NT2/D1 (cell line): ENCODE measurements around the gene NUP43.

Source experiments
- SUZ12 ChIP-seq: IDR thresholded peaks from 2 replicates; pipeline ENCODE4 v1.6.1; 2011; ENCODE audit not compliant: insufficient read length, insufficient read depth; ENCODE audit errors: extremely low read depth
- ZNF274 ChIP-seq: IDR thresholded peaks from 2 replicates; pipeline ENCODE4 v1.6.1; 2011; ENCODE audit warnings: mild to moderate bottlenecking, low read depth, low read length

DNA sequence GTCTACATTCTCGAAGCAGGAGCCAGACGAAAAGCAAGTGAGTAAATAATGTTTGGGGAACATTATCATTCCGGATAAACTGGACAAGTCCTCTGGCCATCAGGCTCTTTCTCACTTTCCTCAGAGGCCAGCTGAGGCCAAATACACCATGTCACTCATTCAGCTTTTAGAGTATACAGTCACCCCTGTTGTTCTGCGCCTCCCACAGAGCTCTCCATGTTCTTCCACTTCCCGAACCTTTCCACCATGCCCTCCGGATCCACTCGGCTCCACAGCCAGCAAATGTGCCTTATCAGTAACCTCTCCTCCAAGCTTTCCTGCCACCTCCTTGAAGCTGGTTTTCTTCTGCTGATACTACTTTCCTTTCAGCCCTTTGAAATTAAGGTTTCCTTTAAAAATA lies 60.1 kb downstream of the NUP43 start:
- TF ChIP-seq ZNF274 (no peak), SUZ12 (no peak)
